HepG2 (cell line): Measurements from ENCODE around the gene SYMPK. TPM values are rescaled to one million over a fixed set of nuclear protein-coding genes. Genes with fewer than 3 reads are reported as not detected.

Experiments
- ELF1 ChIP-seq: sonication (generic); formaldehyde crosslinking; IDR thresholded peaks from 2 replicates; pipeline ENCODE4 v1.4.0; 2020; ENCODE audit warnings: missing genetic modification reagents
- RFXANK ChIP-seq: IDR thresholded peaks from 2 replicates; pipeline ENCODE4 v1.6.1; 2016
- ZBTB40 ChIP-seq, 2 experiments: fragments of 450-650 bp in 1 of 2; sonication (generic) in 1 of 2; formaldehyde crosslinking in 1 of 2; IDR thresholded peaks; 2 replicates each; pipeline versions ENCODE4 v1.6.1 to v1.8.0; 2016 to 2022; ENCODE audit warnings: antibody characterized with exemption in 1 of 2, mild to moderate bottlenecking in 1 of 2, missing genetic modification reagents in 1 of 2
- ZNF800 ChIP-seq: sonication (generic); formaldehyde crosslinking; IDR thresholded peaks from 2 replicates; pipeline ENCODE4 v1.4.0; 2020; ENCODE audit warnings: missing genetic modification reagents
- ZNF891 ChIP-seq: sonication (generic); formaldehyde crosslinking; IDR thresholded peaks from 2 replicates; pipeline ENCODE4 v1.5.0; 2020; ENCODE audit warnings: mild to moderate bottlenecking, missing genetic modification reagents
- polyA plus RNA-seq, 8 experiments: library from polyadenylated mRNA; depleted of rRNA in 3 of 8; stranded (reverse) in 7 of 8; unstranded in 1 of 8; fragments of >200 nt; fragmentation: Illumina TruSeq in 4 of 8; extraction: Trizol in 4 of 8; gene quantifications; 2 replicates each; pipeline versions ENCODE4 v1.2.1 to v1.2.3, GENCODE V29; 2011 to 2016; ENCODE audit warnings: low read depth in 4 of 8, missing spikeins in 1 of 8, mixed read lengths in 1 of 8; ENCODE audit not compliant: insufficient read depth in 1 of 8
- total RNA-seq, 5 experiments: library from RNA; depleted of rRNA; stranded (reverse); fragments of >200 nt; fragmentation: Illumina TruSeq; extraction: Trizol; gene quantifications; 2 replicates each; pipeline ENCODE4 v1.2.3, GENCODE V29; 2016; ENCODE audit warnings: low read depth in 1 of 5

Gene SYMPK
- total and polyA plus RNA-seq, 2 of the 13 experiments (the other 11 are each of a cell fraction or from before 2014, with no cell fraction given): 21.9 to 55.7 TPM

DNA sequence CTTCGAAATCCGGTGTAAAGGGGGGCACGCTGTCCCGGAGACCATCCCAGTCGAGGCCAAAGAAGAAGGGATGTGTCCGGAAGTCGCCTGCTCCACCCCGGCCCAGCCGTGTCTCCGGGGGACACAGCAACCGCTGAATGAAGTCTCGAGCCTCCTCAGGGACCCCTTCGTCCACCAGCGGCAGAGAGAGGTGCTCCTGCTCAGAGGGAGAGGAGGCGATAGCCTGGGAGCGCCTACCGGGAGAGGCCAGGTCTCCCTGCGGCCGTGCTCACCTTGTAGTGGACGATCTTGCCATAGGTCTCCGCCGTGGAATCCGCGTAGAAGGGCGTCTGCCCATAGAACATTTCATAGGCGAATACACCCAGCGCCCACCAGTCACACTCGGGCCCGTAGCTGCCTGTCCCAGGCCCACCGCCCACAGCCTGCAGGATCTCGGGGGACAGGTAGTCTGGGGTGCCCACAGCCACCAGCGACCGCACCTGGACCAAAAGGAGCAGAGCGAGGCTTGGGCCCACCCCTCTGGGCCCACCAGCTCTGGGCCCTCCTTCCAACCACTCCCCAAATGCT lies 85.5 kb downstream of the SYMPK start (continued):
- no peak for TF ChIP-seq ZBTB40 (IDR thresholded peaks at IDR 0.05)
- TF ChIP-seq ZBTB40 (CRISPR knock-in tag; IDR thresholded peaks at IDR 0.05): no peak
- no peak for TF ChIP-seq ELF1 (CRISPR knock-in tag)
- no peak for TF ChIP-seq RFXANK (CRISPR knock-in tag)
- TF ChIP-seq ZNF891 (CRISPR knock-in tag): no peak
- TF ChIP-seq ZNF800: no peak
